Loucy (cell line): Measurements from ENCODE around the gene IRGM.

Source experiments
- CTCF ChIP-seq: fragments of 200-600 bp; sonication (generic); conservative IDR thresholded peaks from 2 replicates; pipeline ENCODE4 v1.5.1; 2014; ENCODE audit warnings: mild to moderate bottlenecking, antibody characterized with exemption, low read length
- EZH2phosphoT487 ChIP-seq: fragments of 200-600 bp; IDR thresholded peaks from 2 replicates; pipeline ENCODE4 v1.6.1; 2018; ENCODE audit warnings: antibody characterized with exemption, mild to moderate bottlenecking, moderate library complexity, borderline replicate concordance

- no peak for TF ChIP-seq CTCF
- no peak for TF ChIP-seq EZH2phosphoT487
Measured at GRCh38 chr5:150851039-150851438, 4.7 kb downstream of the IRGM start.
